GM19239 (cell line): ENCODE data around the gene UBE2Q2.
A peak's percentile ranks its signal among the peaks of the same experiment; 100 is the strongest.
"Not testable (repeated sequence)": the region's sequence is repeated elsewhere in the genome, so short reads cannot be mapped to it uniquely, and the experiment has no call there.

Experiments used
- DNase-seq: peaks from one replicate; pipeline ENCODE4 v3.0.0; 2011; ENCODE audit warnings: low spot score; ENCODE audit not compliant: insufficient read length
- FAIRE-seq: peaks from 2 replicates; lab custom pipeline; 2011; peaks lifted over from hg19 to GRCh38; lab: Jason Lieb, UNC

The UBE2Q2 gene

DNA sequence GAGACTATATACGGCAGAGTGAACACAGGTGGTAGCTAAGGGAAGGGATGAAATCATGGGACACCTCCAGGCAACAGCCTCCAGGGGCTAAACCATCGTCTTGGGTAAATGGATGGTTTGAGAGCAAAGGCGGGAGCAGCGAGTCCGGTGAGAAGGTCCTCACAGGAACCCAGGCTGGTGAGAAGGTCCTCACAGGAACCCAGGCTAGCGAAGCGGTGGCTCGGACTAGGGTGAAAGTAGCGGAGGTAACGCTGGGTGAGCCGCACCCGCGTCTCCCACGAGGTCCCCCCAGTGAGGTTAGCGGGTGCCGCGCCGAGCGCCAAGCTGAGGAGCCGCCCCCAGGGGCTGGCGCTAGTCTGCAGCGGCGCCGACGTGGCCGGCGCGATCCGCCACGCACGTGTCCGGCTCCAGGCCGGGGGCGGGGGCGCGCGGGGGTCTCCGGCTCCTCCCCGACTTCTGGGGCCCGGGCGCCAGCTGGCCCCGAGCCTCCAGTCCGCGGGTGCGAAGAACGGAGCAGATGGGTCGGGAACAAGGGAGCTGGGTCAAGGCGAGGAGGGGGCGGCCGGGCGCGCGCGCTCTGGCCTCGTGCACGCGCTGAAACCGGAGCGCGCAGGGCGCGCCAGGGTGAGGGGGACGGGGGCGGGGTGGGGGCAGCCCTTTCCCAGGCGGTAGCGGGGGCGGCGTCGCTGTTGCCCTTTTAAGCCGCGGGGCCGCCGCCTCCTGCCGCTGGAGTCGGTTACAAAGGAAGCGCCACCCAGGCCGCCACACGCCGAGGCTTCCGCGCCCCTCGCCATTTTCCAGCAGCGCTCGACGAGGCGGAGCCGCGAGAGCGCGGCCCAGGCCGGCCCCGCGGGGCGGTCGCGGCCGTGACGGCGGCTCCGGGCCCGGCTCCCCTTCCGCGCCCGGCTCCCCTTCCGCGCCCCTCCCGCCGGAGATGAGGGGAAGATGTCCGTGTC is at the start of gene UBE2Q2:
Gene UBE2Q2 (plus strand): TSS at position 726 of the 956 bp plus-strand sequence. CDS start 220 bp downstream, at position 946.
- peak; percentile 65 for DNase-seq
- FAIRE-seq: peak; percentile 28

GRCh38 chr15:75796321-75796720 is 46.9 kb upstream of the UBE2Q2 start:
- FAIRE-seq: no peak
- DNase-seq: no peak

GRCh38 chr15:75797146-75797545 is 46.1 kb upstream of the UBE2Q2 start:
- not testable (repeated sequence) for FAIRE-seq, DNase-seq

DNA sequence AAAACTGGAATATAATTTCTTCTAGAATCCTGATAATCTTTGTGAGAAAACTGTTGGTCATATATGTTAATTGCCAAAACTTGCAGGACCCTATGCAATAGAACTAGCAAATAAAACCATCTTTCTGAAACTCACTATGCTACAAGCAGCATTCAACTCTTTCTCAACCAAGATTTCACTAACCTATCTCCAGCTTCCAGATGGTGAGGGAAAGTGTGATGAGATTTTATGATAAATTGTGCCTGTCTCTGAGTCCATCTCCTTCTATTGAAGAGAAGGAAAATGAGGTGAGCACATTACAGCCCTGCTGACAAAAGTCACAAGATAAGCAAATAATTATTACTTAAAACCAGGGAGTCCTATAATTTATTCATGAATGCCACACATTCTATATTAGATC is 44.1 kb upstream of the UBE2Q2 start:
- no peak for FAIRE-seq
- DNase-seq: no peak

- not testable (repeated sequence) for FAIRE-seq, DNase-seq
These were observed 42.8 kb upstream of the UBE2Q2 start for GRCh38 chr15:75800409-75800808.

GRCh38 chr15:75801859-75802593 is 41.2 kb upstream of the UBE2Q2 start:
- DNase-seq (peak; percentile 79), FAIRE-seq (peak; percentile 60)

DNA sequence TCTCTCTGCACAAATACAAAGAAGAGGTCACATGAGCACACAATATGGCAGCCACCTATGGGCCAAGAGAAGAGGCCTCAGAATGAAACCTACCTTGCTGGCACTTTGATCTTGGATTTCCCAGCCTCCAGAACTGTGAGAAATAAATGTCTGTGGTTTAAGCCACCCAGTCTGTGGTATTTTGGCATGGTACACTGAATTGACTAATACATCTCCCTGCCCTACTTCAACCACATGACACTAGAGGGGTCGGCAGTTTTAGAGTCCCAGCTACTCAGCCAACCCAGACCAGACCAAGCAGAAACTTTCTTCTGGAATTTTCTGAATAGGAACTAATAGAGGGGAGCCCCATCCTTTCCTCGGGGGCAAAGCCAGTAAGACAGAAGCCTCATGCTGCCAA is 35.8 kb upstream of the UBE2Q2 start:
- FAIRE-seq, DNase-seq: not testable (repeated sequence)

GRCh38 chr15:75808009-75808408 is 35.2 kb upstream of the UBE2Q2 start:
- not testable (repeated sequence) for DNase-seq, FAIRE-seq

DNA sequence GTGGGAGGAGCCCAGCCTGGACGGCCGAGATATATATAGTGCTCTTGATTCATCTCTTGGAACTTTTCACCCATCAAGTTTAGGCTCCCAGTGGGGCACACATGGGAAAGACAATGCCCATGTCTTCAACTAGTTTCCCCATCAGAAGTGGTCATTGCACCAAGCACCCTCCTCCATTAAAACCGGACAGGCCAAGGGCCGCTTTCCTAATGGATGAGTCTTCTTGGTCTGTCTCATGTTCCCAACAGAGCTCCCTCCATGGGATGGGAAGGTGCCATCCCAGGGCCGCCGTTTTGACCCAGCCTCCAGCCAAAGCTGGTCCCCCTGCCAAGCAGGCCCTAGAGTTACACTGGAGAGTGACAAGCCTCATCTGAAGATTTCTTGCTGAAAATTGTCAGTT is 34.7 kb upstream of the UBE2Q2 start:
- DNase-seq: no peak
- no peak for FAIRE-seq

GRCh38 chr15:75809986-75810750 is 33.1 kb upstream of the UBE2Q2 start:
- no peak for FAIRE-seq
- no peak for DNase-seq

DNA sequence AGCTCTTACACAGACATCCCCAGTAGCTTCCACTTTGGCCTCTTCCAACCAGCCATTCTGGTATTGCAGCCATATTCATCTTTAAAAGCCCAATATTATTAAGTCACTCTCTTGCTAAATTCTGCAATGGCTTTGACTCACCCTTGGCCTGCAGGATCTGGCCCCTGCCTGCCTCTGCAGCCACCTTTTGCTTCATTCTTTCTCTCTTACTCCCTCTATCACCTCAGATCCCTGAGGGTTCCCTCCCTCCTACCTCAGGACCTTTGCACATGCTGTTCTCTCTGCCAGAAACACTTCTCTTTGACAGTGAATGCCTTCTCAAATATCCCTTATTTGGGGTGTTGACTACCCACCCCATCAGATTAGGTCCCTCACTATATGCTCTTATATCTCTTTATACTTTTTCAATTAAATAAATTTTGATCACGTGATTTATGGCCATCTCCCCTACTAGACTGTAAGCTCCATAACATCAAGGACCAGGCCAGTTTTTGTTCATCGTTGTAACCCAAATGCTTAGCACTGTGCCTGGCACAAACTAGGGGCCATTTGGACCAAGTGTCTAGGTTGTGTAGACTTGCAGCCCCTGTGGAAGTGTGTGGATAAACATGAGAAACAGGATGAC is 32.3 kb upstream of the UBE2Q2 start:
- DNase-seq (no peak), FAIRE-seq (no peak)

- DNase-seq (no peak), FAIRE-seq (no peak)
These were observed 31.6 kb upstream of the UBE2Q2 start for GRCh38 chr15:75811626-75812025.

DNA sequence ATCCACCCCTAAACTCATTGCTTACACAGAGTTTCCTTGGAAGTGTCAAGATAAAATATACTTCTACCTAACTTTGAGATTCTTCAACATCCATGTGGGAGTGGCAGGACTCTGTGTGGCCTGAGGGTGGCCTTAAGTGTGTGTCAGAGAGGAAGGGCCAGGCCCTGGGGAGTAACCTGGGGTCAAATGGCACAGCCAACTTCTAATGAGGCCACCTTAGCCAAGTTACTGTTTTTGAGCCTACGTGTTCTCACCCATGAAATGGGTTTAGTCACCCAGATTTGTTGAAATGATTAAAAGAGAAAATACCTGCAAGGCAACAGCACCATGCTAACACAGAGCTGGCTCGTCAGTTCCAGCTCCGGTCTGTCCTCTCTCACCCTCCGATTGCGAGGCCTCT is 28.5 kb upstream of the UBE2Q2 start:
- FAIRE-seq (no peak), DNase-seq (no peak)

- DNase-seq: no peak
- no peak for FAIRE-seq
These were observed 27.2 kb upstream of the UBE2Q2 start for GRCh38 chr15:75815811-75816719.

DNA sequence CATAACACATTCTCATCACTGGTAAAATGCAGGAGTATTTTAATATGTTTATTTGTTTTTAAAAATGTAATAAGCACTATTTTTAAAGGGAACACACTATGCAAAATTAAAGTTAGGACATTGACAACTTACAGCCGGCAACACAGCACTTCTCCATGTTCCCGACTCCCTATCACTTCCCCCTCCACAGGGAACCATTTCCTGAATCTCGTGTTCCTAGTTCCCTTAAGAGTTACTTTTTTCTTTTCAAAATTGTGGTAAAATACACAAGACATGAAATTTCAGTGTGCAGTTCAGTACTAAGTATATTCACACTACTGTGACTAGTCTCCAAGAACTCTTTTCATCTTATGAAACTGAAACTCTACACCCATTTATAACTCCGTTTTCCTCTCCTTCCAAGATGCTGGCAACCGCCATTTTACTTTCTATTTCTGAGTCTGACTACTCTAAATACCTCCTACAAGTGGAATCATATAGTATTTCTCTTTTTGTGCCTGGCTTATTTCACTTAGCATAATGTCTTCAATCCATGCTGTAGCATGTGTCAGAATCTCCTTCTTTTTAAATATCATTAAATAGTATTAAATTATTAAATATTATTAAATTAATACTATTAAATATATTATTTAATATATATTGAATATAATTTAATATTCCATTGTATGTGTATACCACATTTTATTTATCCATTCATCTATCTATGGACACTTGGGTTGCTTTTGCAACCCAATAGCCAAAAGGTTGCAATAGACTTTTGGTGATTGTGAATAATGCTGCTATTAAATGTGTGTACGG is 25.9 kb upstream of the UBE2Q2 start:
- DNase-seq: no peak
- FAIRE-seq: peak; percentile 40

GRCh38 chr15:75820206-75820605 is 23.0 kb upstream of the UBE2Q2 start:
- FAIRE-seq (no peak), DNase-seq (no peak)

DNA sequence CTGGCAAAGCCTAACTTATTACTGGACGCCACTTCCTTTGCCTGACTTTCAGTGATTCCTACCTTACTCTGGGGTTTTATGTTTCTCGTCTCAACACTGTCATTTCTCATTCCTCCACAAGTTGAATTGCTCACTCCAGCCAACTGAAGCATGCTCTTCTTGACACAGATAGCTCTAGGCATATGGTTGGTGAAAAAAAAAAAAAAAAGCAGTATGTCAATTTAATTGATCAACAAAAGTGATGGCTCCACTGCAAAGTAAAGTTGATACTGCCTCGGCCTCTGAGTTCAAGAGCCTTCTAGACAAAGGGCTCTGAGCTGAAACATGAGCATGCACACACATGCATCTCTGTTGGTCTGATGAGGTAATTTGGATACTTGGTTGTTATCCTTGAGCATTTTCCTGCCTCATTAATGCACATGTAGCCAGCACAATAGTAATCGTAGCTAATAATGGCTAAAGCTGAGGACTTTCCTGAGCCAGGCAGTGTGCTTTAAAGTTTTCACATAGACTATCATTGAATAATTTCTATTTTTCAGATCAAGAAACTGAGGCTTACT is 21.4 kb upstream of the UBE2Q2 start:
- DNase-seq: no peak
- FAIRE-seq: no peak
